H54 (cell line): ENCODE data around the gene PTDSS2.

Experiments used
- DNase-seq: peaks from one replicate; pipeline ENCODE4 v3.0.0; 2011; ENCODE audit warnings: low spot score, mixed read lengths; ENCODE audit not compliant: insufficient read length
- FAIRE-seq: peaks from 3 replicates; lab custom pipeline; 2011; peaks lifted over from hg19 to GRCh38; lab: Jason Lieb, UNC
- POLR2A ChIP-seq: IDR thresholded peaks from 2 replicates; pipeline ENCODE4 v1.6.1; 2011; ENCODE audit warnings: low read depth, mild to moderate bottlenecking, low read length

Gene PTDSS2

GRCh38 chr11:499201-500076 lies 49.4 kb downstream of the PTDSS2 start:
- DNase-seq: no peak

GRCh38 chr11:501001-501682 lies 51.1 kb downstream of the PTDSS2 start:
- FAIRE-seq: no peak

More at GRCh38 chr11:499201-500076, 49.4 kb downstream of the PTDSS2 start:
- FAIRE-seq: no peak
- no peak for TF ChIP-seq POLR2A

GRCh38 chr11:501683-502287 lies 51.7 kb downstream of the PTDSS2 start:
- no peak for FAIRE-seq
- TF ChIP-seq POLR2A: no peak
- no peak for DNase-seq

More at GRCh38 chr11:501001-501682, 51.1 kb downstream of the PTDSS2 start:
- no peak for DNase-seq
- TF ChIP-seq POLR2A: no peak

GRCh38 chr11:502288-503178 lies 52.5 kb downstream of the PTDSS2 start:
- FAIRE-seq (no peak), DNase-seq (no peak)
- no peak for TF ChIP-seq POLR2A

GRCh38 chr11:503179-503981 lies 53.3 kb downstream of the PTDSS2 start:
- FAIRE-seq (no peak), DNase-seq (no peak)
- no peak for TF ChIP-seq POLR2A

GRCh38 chr11:504053-504993 lies 54.2 kb downstream of the PTDSS2 start:
- no peak for TF ChIP-seq POLR2A
- FAIRE-seq (no peak), DNase-seq (no peak)

- no peak for FAIRE-seq
- no peak for DNase-seq
- no peak for TF ChIP-seq POLR2A
Measured at GRCh38 chr11:504994-505344, 54.9 kb downstream of the PTDSS2 start.

GRCh38 chr11:506238-506994 lies 56.3 kb downstream of the PTDSS2 start:
- no peak for FAIRE-seq
- peak; percentile 99 for DNase-seq
- peak; percentile 48 for TF ChIP-seq POLR2A

GRCh38 chr11:506995-507726 lies 57.1 kb downstream of the PTDSS2 start, which contains the start of gene RNH1:
RNH1 (minus strand) TSS chr11:507242; CDS start chr11:502162, 5,080 bp downstream.
- FAIRE-seq (no peak), DNase-seq (peak; percentile 94)
- peak; percentile 86 for TF ChIP-seq POLR2A

- no peak for TF ChIP-seq POLR2A
- DNase-seq (no peak), FAIRE-seq (no peak)
Measured at GRCh38 chr11:507727-508515, 57.8 kb downstream of the PTDSS2 start.
